GM20000 (cell line): ENCODE results near the gene HSPD1.
"Not testable (repeated sequence)": the region's sequence is repeated elsewhere in the genome, so short reads cannot be mapped to it uniquely, and the experiment has no call there.

ENCODE experiments used
- DNase-seq: peaks from one replicate; pipeline ENCODE4 v3.0.0; 2012; ENCODE audit warnings: low spot score
- TF ChIP-seq, protein P1 (sequence below): IDR thresholded peaks from 2 replicates; pipeline ENCODE4 v1.5.1; 2012; ENCODE audit warnings: mild to moderate bottlenecking, control low read depth; ENCODE audit errors: extremely low read depth, missing control alignments

The HSPD1 gene

DNA sequence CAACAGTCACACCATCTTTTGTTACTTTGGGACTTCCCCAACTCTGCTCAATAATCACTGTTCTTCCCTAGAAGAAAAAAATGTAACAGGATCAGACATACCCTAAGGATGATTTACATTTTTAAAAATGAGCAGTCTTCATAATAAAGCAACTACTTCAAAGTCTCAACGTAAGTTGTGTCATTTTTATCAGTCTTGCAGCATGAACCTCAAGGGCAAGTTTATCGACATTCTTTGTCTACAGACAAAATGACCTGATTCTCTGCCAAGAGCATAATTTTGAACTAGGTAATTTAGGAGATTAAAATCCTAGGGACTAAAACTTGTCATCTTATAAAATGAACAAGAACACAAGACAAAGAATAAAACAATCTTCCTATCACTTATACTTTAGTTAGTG is 2.3 kb downstream of the HSPD1 start:
- no peak for DNase-seq
- TF ChIP-seq, protein P1, sequence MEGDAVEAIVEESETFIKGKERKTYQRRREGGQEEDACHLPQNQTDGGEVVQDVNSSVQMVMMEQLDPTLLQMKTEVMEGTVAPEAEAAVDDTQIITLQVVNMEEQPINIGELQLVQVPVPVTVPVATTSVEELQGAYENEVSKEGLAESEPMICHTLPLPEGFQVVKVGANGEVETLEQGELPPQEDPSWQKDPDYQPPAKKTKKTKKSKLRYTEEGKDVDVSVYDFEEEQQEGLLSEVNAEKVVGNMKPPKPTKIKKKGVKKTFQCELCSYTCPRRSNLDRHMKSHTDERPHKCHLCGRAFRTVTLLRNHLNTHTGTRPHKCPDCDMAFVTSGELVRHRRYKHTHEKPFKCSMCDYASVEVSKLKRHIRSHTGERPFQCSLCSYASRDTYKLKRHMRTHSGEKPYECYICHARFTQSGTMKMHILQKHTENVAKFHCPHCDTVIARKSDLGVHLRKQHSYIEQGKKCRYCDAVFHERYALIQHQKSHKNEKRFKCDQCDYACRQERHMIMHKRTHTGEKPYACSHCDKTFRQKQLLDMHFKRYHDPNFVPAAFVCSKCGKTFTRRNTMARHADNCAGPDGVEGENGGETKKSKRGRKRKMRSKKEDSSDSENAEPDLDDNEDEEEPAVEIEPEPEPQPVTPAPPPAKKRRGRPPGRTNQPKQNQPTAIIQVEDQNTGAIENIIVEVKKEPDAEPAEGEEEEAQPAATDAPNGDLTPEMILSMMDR = no peak

- TF ChIP-seq, protein P1 = no peak
- no peak for DNase-seq
These were observed 2.9 kb downstream of the HSPD1 start for GRCh38 chr2:197496695-197497094.

GRCh38 chr2:197495433-197496134 is 4.1 kb downstream of the HSPD1 start:
- no peak for DNase-seq
- TF ChIP-seq, protein P1 = no peak

DNA sequence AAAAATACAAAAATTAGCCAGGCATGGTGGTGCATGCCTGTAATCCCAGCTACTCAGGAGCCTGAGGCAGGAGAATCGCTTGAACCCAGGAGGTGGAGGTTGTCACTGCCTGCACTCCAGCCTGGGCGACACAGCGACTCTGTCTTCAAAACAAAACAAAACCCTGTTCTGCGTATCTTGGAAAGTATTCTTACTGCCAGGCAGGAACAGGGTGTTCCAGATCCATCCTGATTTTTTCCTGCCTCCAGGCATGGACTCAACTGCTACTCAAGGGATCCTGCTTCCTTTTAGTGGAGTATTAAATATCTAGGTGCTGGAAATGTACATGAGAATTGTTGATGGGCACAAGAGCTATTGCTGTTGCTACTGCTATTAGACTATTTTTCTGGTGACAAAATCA is 12.3 kb downstream of the HSPD1 start:
- TF ChIP-seq, protein P1 = no peak
- no peak for DNase-seq

DNA sequence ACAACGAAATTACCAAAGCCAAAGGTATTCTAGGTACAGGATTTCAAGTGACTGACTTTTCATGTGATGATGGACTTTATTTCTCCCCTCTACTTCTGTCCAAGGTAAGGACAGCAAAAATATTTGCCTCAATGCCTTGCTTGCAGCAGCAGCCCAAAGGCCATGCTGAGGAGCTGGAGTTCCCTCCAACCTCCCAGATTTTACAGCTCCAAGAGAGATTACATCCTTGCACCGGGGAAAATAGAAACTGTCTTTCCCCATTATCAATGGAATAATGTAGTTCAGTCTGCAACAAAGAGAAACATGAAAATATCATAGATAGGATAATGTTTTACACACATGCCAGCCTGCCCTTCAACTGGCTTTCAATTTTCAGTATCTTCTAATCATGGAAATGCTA is 13.5 kb downstream of the HSPD1 start:
- TF ChIP-seq, protein P1 = no peak
- no peak for DNase-seq

GRCh38 chr2:197484248-197484647 is 15.4 kb downstream of the HSPD1 start:
- not testable (repeated sequence) for DNase-seq

DNA sequence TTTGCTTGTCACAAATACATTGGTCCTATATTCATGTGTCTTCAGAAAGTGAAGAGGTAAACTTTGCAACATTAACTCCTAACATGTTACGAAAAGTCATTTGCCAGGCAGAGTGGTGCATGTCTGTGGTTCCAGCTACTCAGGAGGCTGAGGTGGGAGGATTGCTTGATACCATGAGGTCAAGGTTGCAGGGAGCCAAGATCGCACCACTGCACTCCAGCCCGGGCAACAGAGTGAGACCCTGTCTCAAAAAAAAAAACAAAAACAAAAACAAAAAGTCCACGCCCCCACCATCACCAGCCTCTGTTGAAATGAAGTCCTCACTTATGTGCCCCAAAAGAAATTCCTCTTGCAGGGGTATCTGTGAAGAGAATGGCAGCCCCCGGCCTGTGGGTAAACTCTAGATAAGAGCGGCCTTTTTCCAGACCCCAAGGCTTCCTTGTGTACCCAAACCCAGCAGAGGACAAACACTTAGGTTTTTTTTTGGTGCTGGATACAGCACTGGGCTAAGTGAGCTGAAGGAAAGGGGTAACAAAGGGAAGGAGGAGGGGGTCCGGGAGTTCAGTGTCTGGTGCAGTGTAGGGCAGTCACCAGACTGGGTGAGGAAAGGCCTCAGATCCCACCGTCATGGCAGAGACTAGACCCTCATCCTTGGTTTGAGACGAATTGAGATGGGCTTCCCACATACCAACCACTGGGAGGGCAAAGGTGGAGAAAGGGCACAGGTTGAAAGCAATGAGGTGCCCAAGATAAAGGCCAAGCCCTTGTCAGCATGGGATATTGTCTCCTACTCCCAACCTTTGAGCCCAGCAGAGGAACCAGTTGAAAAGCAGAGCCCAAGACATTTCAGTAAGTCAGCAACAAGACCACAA is 19.2 kb downstream of the HSPD1 start:
- TF ChIP-seq, protein P1 = no peak
- DNase-seq = no peak
